Stimulated activated CD8-positive, alpha-beta memory T cell treated with anti-CD3 and anti-CD28 coated beads, Interleukin-7, amount 100 ng/mL, for 24 hours (primary cell): ENCODE measurements around the gene DOCK4.

Experiments
- DNase-seq: peaks from one replicate; pipeline ENCODE4 v3.0.0-alpha.2; 2020; ENCODE audit warnings: low read depth

The DOCK4 gene

GRCh38 chr7:111758332-111758731, 447.9 kb downstream of the DOCK4 start:
- no peak for DNase-seq

- DNase-seq = no peak
Measured at GRCh38 chr7:111756687-111757178, 449.5 kb downstream of the DOCK4 start.

- no peak for DNase-seq
Measured at GRCh38 chr7:111755383-111755782, 450.8 kb downstream of the DOCK4 start.

- DNase-seq = no peak
Measured at GRCh38 chr7:111753968-111754367, 452.2 kb downstream of the DOCK4 start.

DNA sequence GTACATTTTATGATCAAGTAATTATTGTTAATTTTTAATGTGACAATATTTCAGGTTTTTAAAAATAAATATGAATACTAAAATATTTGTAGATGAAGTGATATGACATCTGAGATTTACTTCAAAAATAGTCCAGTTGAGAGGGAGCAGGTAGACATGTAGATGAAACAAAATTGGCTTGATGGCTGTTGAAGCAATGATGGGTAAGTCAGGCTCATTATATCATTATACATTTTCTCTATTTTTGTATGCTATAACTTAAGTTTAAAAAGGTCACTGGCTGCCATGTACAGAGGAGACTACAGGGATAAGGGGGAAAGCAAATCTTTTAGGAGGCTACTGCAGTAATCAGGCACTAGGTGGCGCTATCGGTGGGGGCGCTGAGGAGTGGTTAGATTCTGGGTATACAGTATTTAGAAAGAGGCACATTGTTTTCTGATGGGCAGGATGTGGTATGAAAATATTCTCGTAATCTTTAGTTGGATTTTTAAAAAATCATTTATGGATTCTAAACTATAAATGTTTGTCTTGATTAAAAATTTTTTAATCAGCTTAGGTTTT, 454.1 kb downstream of the DOCK4 start:
- DNase-seq = peak; percentile 24

DNA sequence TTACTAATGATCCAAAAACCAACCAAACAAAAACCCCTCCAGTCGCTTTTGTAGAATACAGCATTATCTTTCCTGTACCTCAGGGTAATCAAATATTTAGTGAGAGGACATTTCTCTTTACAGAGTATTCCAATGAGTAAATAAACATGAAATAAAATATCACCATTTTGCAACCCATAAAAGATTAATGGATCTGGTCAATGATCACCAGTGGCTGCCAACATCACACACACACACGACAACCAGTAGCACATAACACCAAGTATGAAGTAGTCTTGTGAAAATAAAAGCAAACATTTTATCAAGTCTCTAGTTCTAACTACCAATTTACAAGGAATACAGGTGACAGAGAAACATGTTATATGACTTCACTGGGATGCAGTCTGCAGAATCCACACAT, 455.3 kb downstream of the DOCK4 start:
- DNase-seq = no peak

DNA sequence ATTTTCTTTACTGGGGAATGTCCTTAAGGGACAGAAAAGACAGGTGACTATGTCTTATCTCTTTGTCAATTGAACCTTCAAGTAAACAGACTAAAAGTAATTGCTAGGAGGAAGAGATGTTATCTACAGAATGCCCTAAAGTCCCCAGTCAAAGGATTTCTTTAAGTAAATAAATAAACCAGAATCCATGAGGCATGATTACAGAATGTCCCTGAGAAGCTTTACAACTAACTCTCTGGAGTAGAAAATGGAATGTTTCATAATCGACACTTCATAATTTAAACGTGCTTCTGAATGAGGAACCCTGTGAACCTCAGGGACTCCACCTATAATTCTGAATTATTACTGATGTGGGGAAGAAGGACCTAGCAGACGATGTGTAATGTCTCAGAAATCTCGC, 456.0 kb downstream of the DOCK4 start:
- no peak for DNase-seq

DNA sequence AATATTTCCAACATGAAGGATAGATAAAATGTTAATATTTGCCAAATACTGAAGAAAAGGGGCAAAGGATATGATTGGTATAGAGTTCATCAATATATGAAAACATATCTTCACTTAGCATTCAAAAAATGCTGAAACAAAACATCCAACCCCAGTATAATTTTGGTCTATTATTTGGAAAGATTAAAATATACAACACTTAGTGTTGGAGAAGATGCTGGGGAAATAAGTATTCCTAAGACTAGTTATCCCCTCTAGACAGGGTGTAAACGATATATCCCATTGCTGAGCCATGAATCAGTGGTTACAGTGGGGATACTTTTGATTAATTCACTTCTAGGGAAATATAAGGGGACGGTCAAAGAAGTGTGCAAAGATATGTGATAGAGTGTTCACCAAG, 456.6 kb downstream of the DOCK4 start:
- no peak for DNase-seq

DNA sequence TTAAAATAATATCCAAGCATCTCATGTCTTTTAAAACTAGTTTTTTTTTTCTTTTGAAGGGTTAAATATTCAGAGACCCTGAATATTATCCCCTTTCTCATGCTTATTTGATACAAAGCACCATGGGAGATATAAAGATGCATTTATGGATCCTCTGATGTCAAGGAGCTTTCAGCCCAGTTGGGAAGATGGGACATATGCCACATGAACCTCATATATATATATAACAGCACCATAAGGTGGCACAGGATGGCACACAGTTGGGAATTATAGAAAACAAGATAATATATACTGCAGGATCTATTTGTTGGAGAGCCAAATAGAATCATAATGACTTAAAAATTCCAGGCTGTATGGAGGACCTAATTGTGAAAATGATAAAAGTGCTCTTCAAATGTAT, 458.5 kb downstream of the DOCK4 start:
- DNase-seq = no peak

DNA sequence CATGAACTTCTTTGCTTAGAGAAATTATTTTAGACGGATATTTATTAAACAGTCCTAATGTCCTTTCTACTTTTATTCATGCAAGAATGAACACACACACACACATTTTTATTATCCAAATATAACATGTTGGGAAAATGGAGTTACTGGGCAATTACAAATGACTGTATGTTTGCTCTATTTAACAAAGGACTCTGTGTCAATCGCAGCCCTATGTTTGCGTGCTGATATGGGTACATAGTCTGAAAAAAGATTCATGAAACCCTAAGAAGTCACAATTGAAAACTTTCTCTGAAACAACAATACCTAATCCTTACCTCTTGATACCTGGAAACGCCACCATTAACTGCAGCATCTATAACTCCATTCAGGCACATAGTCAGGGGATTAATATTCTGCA, 459.2 kb downstream of the DOCK4 start:
- no peak for DNase-seq

- no peak for DNase-seq
Measured at GRCh38 chr7:111744501-111745155, 461.6 kb downstream of the DOCK4 start.

- DNase-seq = no peak
Measured at GRCh38 chr7:111743244-111743847, 462.9 kb downstream of the DOCK4 start.

DNA sequence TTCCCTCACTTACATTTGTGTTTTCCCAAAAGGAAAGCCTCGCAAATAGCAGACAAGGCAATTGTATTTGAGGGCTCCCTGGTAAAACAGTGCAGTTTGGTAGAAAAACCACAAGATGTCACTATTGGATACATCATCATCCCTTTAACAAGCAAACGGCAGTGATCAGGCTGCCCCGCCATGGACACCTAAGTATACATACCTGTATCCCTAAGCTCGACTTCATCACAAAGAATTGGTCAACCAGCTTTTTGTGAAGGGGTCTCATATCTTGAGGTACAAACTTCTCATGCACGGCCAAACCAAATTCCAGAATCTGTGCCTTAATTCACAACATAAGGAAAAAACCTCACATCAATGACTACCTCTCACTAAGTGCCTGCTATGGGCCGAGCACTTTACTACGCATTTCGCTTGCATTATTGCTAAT, 464.4 kb downstream of the DOCK4 start:
- DNase-seq = no peak

GRCh38 chr7:111740942-111741341, 465.3 kb downstream of the DOCK4 start:
- DNase-seq = no peak

DNA sequence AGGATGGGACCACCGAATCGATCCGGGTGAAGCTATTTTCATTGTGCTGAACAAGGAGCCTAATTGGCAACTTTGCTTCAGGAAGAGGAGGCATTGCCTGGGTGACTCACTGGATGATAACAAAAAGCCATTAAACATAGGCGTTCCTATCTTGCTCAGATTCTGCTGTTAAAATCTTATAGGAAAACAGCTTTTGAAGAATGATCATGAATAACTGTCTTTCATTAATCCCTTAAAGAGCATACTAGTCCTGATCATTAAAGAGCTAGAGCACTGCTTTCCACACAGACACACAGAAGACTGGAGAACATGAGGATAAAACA, 469.7 kb downstream of the DOCK4 start:
- DNase-seq = no peak

GRCh38 chr7:111735661-111736551, 470.3 kb downstream of the DOCK4 start:
- DNase-seq = no peak

DNA sequence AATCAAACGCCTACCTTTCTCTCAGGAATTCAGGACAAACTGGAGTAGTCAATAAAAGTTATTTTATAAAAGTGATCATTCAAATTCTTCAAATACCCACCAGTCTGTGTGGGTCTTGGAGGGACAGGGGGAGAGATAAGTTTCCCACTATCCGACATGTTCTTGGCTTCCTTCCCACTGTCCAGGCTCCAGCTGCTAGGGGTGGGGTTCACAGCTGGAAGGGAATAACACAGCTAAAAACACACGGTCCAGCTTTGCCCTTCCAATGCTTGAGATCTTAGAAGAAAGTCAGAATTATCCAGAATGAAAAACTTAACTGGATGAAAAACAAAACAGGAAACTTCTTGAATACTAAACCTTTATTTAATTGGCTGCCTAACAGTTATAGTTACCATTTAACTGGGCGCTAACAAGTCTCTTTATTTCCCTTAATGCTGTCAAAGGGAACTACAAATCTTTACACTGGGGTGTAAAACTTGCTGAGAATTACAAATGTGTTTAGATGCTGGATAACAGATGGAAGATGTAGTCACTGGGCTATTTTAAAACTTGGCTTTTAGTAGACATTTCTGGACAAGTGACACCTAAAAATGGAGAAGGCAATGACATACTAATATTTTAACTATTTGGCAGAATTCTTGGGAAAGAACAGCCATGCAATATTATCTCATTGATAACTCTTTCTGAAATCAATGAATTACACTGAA, 471.1 kb downstream of the DOCK4 start:
- DNase-seq = no peak

GRCh38 chr7:111732923-111733322, 473.3 kb downstream of the DOCK4 start:
- no peak for DNase-seq

DNA sequence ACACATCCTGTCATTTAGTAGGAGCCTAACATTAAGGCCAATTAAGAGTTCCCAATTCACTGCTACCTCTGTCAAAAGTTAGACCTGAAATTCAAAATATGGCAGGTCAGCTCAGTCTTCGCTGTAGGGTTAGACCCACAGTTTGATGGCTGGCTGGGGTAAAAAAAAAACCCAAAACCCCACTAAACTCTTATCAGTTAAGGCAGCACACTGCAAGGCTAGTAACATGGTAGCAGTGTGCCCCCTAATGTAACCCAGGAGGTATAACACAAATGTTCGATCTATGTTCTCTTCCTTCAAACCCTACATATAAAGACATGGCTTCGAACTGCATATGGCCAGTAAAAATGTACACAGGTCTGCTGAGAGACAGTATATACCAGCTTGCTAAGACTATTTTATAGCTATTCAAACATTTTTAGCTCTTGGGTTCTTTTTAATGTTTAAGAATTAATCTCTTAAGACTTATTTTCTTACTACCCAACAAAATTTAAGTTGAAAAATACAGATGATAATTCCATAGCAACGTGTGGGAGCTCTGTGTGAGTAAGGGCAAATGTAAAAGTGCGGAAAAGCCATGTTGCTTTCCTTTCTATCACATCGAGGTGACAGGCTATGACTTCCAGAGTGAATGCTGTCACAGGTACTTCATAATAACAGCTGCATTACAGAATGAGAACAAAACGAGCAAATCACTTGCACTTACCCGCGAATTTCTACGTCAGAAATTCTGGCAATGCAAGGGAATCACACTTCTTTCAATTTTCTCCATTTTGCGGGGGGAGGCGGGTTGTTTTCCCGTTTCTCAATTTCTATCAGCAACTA, 475.5 kb downstream of the DOCK4 start:
- no peak for DNase-seq

DNA sequence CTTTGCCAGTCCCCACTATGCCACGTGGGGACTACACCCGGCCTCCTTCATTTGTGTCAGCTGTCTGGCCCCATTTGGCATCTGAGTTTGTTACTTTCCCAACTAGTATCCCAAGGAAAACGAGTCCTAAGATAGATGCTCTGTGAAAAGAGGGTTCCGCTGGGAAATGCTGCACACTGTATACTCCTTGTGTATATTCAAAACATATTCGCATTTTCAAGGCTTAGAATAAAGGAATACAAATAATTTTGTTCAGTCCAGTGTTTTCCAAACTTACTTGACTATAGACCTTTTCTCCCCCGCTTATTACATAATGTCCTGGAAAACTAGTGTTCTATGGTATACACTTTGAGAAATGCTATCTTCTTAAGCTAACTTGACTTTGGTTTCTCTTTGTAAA, 476.1 kb downstream of the DOCK4 start:
- DNase-seq = no peak

- DNase-seq = no peak
Measured at GRCh38 chr7:111729483-111729882, 476.7 kb downstream of the DOCK4 start.
